ENCODE data around the gene ZSCAN2.
A peak's percentile ranks its signal among the peaks of the same experiment; 100 is the strongest.

The ZSCAN2 gene

DNA sequence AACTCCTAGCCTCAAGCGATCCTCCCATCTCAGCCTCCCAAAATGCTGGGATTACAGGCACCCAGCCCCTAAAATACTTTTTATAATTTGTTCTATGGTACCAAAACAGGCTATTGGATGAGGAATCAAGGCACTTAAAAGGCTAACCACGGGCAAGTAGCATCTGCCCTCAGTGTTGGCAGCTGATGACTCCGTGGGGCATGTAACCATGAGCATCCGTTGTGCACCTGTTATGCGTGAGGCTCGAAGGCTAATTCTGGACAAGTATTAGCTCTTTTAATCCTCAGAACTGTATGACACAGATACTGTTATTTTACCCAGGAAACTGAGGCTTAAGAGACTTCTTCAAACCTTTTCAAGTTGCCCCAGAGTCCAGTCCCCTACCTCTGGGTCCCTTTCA is 43.0 kb downstream of the ZSCAN2 start:
- DNase-seq: no peak

GRCh38 chr15:84645496-84645895 is 44.7 kb downstream of the ZSCAN2 start:
- DNase-seq: no peak

GRCh38 chr15:84645997-84646396 is 45.2 kb downstream of the ZSCAN2 start:
- no peak for DNase-seq

DNA sequence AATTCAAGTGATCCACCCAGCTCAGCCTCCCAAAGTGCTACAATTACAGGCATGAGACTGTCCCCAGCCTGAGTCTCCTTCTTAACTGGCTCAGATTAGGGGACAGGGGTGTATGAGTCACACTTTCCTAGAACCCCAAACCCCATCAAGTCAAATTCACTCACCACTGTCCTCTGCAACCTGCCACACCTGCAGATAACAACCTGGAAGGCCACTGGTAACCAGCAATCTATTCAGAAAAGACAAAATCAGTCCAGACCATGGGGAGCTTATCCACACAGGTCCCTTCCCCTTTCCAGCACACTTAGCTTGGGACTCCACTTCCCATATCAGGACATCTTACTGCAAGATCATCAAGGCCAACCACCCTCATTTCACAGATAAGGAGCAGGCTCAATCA is 46.9 kb downstream of the ZSCAN2 start:
- no peak for DNase-seq

DNA sequence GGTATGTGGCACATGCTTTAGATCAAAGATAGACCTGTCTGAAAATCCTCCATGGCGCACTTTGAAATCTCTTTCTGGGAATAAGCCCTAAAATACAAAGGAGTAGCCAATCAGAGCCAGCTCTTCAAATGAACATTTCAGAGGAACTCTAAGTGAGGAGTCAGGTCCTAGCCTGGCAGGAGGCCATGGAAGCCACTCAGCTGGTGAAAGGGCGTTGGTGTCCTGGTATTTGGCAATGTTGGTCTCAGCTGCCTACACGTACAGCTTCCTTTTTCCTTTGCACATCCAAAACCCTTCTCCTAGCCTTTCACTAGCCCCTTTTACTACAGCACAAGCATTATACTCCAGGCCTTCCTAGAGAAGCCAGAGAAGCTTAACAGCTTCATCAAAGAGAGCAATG is 47.7 kb downstream of the ZSCAN2 start:
- DNase-seq: no peak

- no peak for DNase-seq
These were observed 48.9 kb downstream of the ZSCAN2 start for GRCh38 chr15:84649706-84650105.

GRCh38 chr15:84653584-84653909 is 52.7 kb downstream of the ZSCAN2 start:
- no peak for DNase-seq

DNA sequence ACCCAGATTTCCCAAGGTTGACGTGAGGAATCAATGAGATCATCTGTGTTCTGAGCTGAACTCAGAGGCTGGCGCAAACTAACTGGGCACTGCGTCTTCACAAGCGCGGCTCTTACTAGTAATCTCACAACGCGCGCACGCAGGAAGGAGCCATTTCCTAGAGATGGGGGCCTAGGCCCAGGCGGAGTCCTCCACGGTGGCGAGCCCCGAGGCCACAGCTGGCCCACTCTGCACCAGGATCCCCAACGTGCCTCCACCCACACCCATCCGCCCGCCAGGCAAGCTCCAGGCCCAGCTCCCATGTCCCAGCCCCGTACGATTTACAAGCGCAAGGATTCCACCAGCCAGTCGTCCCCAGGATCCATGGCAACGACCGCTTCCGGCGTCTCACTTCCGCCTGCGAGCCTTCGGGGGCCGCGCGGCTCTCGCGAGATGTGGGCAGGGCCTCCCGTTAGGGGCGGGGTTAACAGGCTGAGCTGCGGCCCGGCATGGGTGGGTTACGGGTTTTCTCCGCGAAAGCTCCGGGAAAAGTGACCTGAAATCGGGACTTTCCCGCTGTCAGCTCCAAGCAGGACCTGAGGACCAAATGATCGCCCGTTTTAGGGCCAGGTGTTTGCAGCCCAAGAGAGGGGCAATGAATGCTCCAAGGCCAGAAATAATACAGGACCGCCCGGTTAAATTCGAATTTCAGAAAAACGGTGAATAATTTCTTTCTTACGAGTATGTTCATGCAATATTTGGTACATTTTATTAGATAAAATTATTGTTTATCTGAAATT is 53.3 kb downstream of the ZSCAN2 start, which contains the start of gene WDR73:
Gene WDR73 (minus strand): TSS at position 374 of the 779 bp plus-strand sequence. CDS start 9 bp downstream, at position 365.
- peak; percentile 86 for DNase-seq

GRCh38 chr15:84654689-84655453 is 54.1 kb downstream of the ZSCAN2 start:
- no peak for DNase-seq

- DNase-seq: no peak
These were observed 56.2 kb downstream of the ZSCAN2 start for GRCh38 chr15:84656972-84657371.

GRCh38 chr15:84657748-84658079 is 56.9 kb downstream of the ZSCAN2 start:
- no peak for DNase-seq

- DNase-seq: no peak
These were observed 57.4 kb downstream of the ZSCAN2 start, which contains the start of gene NMB for GRCh38 chr15:84658080-84658787. NMB (minus strand) TSS chr15:84658199; CDS start chr15:84658152, 47 bp downstream.

DNA sequence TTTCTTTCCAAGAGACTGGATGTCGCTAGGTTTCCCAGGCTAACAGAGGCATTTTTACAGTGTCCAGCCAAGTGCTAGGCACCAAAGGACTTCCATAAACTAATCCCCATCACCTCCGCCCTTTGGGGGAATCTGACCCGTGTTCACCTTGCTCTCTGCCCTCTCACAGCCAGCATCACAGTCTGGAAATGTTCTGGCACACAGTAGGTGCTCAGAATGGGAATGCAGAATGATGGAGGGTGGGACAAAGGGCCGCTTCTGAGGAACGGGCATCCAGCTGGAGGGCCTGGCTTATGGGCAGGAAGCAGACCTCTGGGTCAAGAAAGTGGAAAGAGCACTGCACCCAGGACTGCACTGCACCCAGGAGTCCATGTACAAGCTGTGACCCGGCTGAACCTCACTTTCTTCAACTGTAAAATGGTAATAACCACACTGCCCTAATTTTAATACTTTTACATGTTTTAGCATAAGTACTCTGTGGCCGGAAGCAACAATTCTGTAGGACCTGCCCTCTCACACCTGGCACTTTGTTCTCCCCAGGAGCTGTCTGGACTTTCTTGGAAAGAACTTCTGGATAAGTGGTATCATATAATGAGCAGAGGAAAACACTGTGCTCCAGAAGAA is 58.1 kb downstream of the ZSCAN2 start:
- no peak for DNase-seq

GRCh38 chr15:84659904-84660781 is 59.3 kb downstream of the ZSCAN2 start:
- no peak for DNase-seq

DNA sequence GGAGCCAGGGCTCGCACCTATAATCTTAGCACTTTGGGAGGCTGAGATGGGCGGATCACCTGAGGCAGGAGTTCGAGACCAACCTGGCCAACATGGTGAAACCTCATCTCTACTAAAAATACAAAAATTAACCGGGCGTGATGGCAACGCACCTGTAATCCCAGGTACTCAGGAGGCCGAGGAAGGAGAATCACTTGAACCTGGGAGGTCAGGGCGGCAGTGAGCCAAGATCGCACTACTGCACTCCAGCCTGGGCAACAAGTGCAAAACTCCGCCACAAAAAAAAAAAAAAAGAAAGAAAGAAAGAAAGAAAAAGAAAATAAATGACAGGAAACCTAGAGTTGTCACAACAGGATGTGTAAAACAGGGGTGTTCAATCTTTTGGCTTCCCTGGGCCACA is 60.2 kb downstream of the ZSCAN2 start:
- DNase-seq: no peak

DNA sequence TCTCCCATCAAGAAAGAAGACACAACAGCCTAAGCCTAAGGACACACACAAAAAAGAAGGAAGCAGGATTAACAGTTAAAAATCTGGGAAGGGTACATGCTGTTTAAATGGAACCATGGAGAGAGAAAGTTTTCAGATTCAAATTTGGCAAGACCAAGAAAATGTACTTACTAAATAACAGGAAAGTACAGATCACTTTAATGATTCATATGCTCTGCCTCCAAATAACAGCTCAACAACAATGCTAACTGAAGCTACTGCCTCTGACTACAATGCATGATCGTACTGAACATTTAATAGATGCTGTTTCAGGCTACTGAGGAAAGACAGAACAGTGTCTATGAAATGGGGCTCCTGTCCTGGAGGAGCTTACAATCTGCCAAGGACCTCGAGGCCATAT is 65.6 kb downstream of the ZSCAN2 start:
- DNase-seq: no peak

- DNase-seq: no peak
These were observed 67.6 kb downstream of the ZSCAN2 start for GRCh38 chr15:84668221-84668982.

DNA sequence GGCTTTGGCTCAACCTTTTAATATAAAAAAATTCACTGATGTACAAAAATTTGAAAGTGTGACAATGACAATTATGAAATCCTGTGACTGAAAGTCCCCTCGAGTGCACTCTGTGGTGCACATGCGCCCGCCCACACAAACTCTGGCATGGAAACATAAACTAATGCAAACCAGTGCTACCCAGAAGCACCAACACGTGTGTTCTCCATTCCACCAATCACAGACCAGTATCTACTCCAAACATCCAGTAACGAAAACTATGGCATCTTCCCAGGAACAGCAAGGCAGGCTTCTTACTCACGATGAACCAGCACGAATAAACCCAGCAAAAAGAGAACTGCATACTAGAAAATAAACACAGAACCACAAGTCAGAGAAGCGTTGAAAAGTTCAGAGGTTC is 68.9 kb downstream of the ZSCAN2 start:
- no peak for DNase-seq

- no peak for DNase-seq
These were observed 70.4 kb downstream of the ZSCAN2 start for GRCh38 chr15:84671211-84671610.

Data from cortex of kidney (tissue), 1 donor.